GM10266 (cell line): Measurements from ENCODE around the gene AKAP17A.
"Not testable (repeated sequence)": the region's sequence is repeated elsewhere in the genome, so short reads cannot be mapped to it uniquely, and the experiment has no call there.

Experiments used
- DNase-seq: peaks from one replicate; pipeline ENCODE4 v3.0.0; 2012; ENCODE audit errors: extremely low spot score
- CTCF ChIP-seq: IDR thresholded peaks from 2 replicates; pipeline ENCODE4 v1.5.1; 2012; ENCODE audit warnings: mild to moderate bottlenecking, low read depth; ENCODE audit not compliant: control insufficient read depth, insufficient read depth; ENCODE audit errors: missing control alignments

Gene AKAP17A

GRCh38 chrX:1612641-1613286, 21.4 kb downstream of the AKAP17A start:
- no peak for DNase-seq
- TF ChIP-seq CTCF, result no peak

GRCh38 chrX:1614927-1615326, 23.5 kb downstream of the AKAP17A start, which contains the start of gene ASMT:
ASMT (plus strand) TSS chrX:1615059; CDS start chrX:1615200, 141 bp downstream.
- TF ChIP-seq CTCF, result no peak
- no peak for DNase-seq

GRCh38 chrX:1618689-1619088, 27.3 kb downstream of the AKAP17A start:
- no peak for TF ChIP-seq CTCF

GRCh38 chrX:1623691-1624090, 32.3 kb downstream of the AKAP17A start:
- no peak for TF ChIP-seq CTCF

More at GRCh38 chrX:1618689-1619088, 27.3 kb downstream of the AKAP17A start:
- no peak for DNase-seq

GRCh38 chrX:1624158-1624860, 32.9 kb downstream of the AKAP17A start:
- not testable (repeated sequence) for DNase-seq

More at GRCh38 chrX:1623691-1624090, 32.3 kb downstream of the AKAP17A start:
- no peak for DNase-seq

- DNase-seq, result not testable (repeated sequence)
These were observed 33.4 kb downstream of the AKAP17A start for GRCh38 chrX:1624861-1625215.

GRCh38 chrX:1629244-1629643, 37.8 kb downstream of the AKAP17A start:
- no peak for TF ChIP-seq CTCF
- no peak for DNase-seq

- no peak for DNase-seq
- no peak for TF ChIP-seq CTCF
These were observed 54.6 kb downstream of the AKAP17A start for GRCh38 chrX:1646009-1646408.
